ENCODE data around the gene CFAP298.
"Not testable (repeated sequence)": the region's sequence is repeated elsewhere in the genome, so short reads cannot be mapped to it uniquely, and the experiment has no call there.

Gene CFAP298

DNA sequence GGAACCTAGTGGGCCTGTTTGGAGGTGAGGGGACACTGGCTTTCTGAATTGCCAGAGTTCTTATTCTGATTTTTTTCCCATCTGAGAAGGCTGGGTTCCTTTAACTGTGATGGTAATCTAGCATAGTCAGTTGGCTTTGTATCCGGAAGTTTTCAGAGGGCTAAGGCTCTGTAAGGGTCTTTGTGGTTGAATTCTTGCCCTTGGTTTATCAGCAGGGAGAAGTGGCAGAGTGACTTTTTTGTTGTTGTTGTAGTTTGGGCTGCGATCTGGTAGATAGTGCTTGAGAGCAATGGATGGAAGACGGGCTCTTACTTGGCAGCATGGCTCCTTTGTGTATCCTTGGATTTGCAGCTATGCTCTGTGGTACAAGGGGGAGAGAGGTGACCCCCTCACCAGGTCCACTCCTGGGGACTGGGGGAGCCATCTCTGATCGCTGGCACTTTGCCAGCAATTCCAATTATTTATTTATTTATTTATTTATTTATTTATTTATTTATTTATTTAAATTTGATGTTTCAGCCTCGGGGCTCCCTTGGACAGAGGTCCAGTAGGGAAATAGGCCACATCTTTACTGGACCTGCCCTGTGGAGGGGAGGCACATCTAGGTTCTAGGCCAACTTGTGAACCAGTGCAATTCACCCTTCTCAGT is 45.3 kb downstream of the CFAP298 start:
- DNase-seq (ENCODE audit: low spot score) = no peak

GRCh38 chr21:32565856-32566465 is 46.2 kb downstream of the CFAP298 start:
- DNase-seq (ENCODE audit: low spot score) = no peak

GRCh38 chr21:32562915-32563314 is 49.3 kb downstream of the CFAP298 start:
- no peak for DNase-seq (ENCODE audit: low spot score)

DNA sequence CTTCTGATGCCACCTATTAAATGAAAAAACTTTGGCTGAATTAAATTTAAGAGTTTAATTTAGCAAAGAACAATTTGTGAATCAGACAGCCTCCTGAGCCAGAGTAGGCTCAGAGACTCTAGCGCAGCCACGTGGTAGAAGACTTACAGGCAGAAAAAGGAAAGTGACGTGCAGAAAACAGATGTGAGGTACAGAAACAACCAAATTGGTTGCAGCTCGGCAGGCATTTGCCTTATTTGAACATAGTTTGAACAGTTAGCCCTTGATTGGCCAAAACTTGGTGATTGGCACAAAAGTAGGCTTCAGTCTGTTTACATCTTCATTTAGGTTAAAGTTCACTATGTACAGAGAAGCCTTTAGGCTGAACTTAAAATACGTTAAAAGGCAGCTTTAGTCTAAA is 49.8 kb downstream of the CFAP298 start:
- DNase-seq (ENCODE audit: low spot score) = no peak

GRCh38 chr21:32561476-32561875 is 50.7 kb downstream of the CFAP298 start:
- DNase-seq (ENCODE audit: low spot score) = not testable (repeated sequence)

GRCh38 chr21:32560896-32561295 is 51.3 kb downstream of the CFAP298 start:
- no peak for DNase-seq (ENCODE audit: low spot score)

- DNase-seq (ENCODE audit: low spot score) = no peak
These were observed 53.1 kb downstream of the CFAP298 start for GRCh38 chr21:32559006-32559610.

DNA sequence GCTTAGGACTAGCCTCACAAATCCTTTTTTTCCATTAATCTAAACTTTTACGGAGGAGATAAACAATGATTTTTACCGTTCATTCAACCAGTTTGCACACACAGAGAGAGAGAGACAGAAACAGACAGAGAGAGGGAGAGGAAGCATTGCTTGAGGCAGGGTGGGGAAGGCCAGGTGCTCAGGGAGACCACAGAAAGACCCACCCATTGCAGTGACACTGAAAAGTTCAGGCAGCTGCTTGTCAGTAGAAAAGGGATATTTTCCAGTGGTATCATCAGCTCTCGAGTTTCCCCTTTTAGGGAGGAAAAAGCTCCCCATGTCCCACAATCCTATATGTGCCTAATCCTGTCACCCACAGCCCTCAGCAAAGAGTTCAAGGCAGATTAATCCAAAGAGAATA is 54.1 kb downstream of the CFAP298 start:
- no peak for DNase-seq (ENCODE audit: low spot score)

- DNase-seq (ENCODE audit: low spot score) = no peak
These were observed 57.1 kb downstream of the CFAP298 start for GRCh38 chr21:32554832-32555638.

DNA sequence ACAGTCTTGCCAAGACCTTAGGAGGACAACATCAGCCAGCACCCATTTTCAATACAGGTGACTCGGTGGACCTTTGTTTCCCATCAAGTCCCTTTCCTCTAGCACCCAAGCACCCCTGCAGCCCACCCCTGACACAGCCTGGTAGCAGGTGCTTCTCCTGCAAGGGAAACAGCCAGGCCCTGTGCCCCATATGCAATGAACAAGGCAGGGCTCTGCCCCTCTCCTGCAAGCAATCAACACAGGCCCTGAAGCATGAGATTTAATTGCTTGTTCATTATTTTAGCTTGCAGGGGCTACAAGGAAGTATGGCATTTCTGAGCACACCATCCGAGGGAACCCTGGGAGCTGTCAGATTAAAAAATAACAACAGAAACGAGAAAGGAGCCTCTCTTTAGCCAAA is 62.3 kb downstream of the CFAP298 start:
- no peak for DNase-seq (ENCODE audit: low spot score)

GRCh38 chr21:32549440-32549839 is 62.7 kb downstream of the CFAP298 start:
- no peak for DNase-seq (ENCODE audit: low spot score)

Data from kidney tubule cell (primary cell).